IPS DF 4.7 (cell line): Measurements from ENCODE around the gene TET1.
"Not testable (repeated sequence)": the region's sequence is repeated elsewhere in the genome, so short reads cannot be mapped to it uniquely, and the experiment has no call there.

Experiments used
- DNase-seq: peaks from one replicate; pipeline ENCODE4 v3.0.0-alpha.2; 2013; ENCODE audit warnings: low spot score; ENCODE audit errors: extremely low read depth

TET1 gene

GRCh38 chr10:68560186-68560942, at the start of gene TET1:
TSS of gene TET1 (plus strand) at chr10:68560337. CDS start at chr10:68572339, 12,002 bp downstream.
- peak; percentile 83 for DNase-seq

GRCh38 chr10:68516216-68516615, 43.9 kb upstream of the TET1 start:
- not testable (repeated sequence) for DNase-seq

- DNase-seq, result no peak
These were observed 43.4 kb upstream of the TET1 start for GRCh38 chr10:68516766-68517165.

- no peak for DNase-seq
These were observed 42.9 kb upstream of the TET1 start for GRCh38 chr10:68517188-68517587.

- DNase-seq, result not testable (repeated sequence)
These were observed 41.5 kb upstream of the TET1 start for GRCh38 chr10:68518609-68519008.

GRCh38 chr10:68525490-68526038, 34.6 kb upstream of the TET1 start:
- not testable (repeated sequence) for DNase-seq

- no peak for DNase-seq
These were observed 33.4 kb upstream of the TET1 start for GRCh38 chr10:68526634-68527307.

GRCh38 chr10:68536973-68537372, 23.2 kb upstream of the TET1 start:
- no peak for DNase-seq

- no peak for DNase-seq
These were observed 22.3 kb upstream of the TET1 start for GRCh38 chr10:68537796-68538195.

GRCh38 chr10:68543004-68543918, 16.9 kb upstream of the TET1 start:
- no peak for DNase-seq

- peak; percentile 87 for DNase-seq
These were observed 9.3 kb upstream of the TET1 start for GRCh38 chr10:68550747-68551411.

GRCh38 chr10:68553138-68553537, 7.0 kb upstream of the TET1 start:
- DNase-seq, result no peak

GRCh38 chr10:68553599-68553998, 6.5 kb upstream of the TET1 start:
- DNase-seq, result no peak

- no peak for DNase-seq
These were observed 1.7 kb upstream of the TET1 start for GRCh38 chr10:68558478-68558877.

GRCh38 chr10:68559251-68559650, 886 bp upstream of the TET1 start:
- DNase-seq, result no peak

- DNase-seq, result no peak
These were observed 324 bp upstream of the TET1 start for GRCh38 chr10:68559841-68560185.

GRCh38 chr10:68560943-68561864, 1.1 kb downstream of the TET1 start:
- no peak for DNase-seq

- DNase-seq, result no peak
These were observed 1.9 kb downstream of the TET1 start for GRCh38 chr10:68561865-68562649.
